CD4-positive, alpha-beta T cell treated with Interleukin-21 for 1 hour (primary cell): ENCODE measurements around the gene MPND.

ENCODE experiments used
- DNase-seq: peaks from one replicate; pipeline ENCODE4 v3.0.0-alpha.2; 2020

MPND gene

GRCh38 chr19:4385291-4386040 is 42.1 kb downstream of the MPND start:
- no peak for DNase-seq

GRCh38 chr19:4386041-4386782 is 42.9 kb downstream of the MPND start:
- DNase-seq = no peak

DNA sequence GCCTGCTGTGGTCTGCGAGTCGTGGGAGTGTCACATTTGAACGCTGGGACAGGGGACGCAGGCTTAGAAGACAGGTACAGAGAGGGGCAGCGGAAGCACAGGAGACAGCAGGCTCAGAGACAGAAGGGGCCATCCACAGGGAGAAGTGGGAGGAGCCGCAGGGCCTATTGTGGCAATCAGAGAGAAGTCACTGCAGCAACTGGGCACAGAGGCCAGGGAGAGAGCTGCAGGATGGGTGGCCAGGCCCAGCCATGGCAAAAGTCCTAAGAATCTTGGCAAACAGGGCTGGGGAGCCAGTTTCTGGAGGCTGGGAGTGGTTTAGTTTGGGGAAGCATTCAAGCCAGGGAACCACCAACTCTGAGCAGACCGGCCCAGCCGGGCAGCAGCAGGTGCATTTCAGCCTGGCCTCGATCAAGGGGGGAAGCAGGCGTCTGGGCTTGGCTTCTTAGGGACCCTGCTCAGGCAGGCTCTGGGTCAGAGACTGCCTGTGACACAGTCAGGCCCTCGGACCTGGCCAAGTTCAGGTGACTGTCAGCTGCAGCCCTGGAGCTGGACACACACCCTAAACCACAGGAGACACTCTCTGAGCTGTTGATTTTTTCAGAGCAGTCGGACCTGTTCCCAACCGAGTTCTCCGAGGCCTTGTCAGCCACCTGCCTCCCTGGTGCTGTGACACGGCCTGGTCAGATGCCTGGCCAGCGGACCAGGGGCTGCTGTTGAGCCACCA is 45.1 kb downstream of the MPND start:
- DNase-seq = no peak

DNA sequence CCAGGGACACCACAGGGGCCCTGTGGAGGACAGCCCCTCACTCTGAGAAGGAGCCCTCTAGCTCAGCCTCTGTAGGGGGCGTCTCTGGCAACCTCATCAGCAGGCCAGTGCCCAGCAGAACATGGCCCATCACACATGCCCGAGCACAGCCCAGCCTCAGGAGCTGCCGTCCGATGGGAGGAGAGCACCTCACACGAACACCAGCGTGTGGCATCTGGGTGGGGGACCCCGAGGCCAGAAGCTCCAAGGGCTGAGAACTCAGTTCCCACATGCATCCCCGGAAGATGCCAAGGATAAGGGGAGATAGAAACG is 45.7 kb downstream of the MPND start:
- no peak for DNase-seq

DNA sequence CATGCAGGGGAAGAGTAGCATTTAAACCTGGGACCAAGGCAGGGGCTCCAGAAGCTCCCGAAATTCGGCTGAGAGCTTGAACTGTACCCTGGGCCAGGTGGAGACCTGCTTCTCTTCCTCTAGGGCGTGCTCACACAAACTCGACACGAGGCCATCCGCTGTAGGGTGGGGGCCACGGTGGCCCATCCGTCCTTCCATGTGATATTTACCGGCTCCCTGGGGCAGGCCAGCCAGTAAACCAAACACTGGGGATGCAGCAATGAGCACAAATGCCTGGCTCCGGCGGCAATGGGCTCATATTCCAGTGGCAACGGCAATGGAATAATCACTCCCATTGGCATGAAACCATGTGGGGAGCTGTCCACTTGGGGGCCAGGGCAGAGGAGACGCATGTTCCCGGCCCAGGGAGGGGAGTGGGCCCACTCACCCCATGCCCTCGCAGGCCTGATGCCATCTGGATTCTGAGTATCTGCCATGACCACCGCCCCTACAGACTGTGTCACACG is 46.2 kb downstream of the MPND start:
- no peak for DNase-seq

GRCh38 chr19:4390017-4390566 is 46.7 kb downstream of the MPND start:
- no peak for DNase-seq

DNA sequence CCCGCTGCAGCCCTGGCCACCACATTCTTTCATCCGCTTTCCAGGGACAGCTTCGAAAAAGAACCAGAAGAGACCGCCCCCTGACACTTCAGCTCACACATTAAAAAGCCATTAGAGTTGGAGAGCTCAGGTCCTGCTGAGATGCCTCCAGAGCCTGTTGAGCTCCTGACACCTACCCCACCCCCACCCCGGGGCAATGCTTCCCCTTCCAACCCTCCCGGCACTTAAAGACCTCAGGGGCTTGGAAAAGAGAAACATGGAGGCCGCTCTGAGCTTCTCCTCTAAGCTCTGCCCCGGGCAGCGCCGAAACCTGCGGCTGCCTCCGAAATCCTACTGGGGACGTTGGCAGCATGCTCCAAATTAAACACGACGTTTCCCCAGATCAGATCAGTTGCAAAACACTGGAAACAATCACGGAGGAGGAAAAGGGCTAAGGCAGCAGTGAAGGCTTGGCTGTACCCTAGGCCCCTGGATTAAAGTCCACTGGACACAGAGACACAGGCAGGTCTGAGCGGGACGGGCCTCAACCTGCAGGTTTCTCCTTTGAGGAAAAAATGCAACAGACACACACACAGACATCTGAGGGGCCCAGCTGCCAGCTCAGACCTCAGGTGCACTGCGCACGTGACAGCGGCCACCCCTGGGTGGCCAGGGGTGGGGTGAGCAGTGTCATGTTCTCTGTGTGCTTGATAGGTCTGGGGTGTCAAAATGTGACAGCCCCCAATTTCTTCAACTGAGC is 47.4 kb downstream of the MPND start:
- DNase-seq = no peak

DNA sequence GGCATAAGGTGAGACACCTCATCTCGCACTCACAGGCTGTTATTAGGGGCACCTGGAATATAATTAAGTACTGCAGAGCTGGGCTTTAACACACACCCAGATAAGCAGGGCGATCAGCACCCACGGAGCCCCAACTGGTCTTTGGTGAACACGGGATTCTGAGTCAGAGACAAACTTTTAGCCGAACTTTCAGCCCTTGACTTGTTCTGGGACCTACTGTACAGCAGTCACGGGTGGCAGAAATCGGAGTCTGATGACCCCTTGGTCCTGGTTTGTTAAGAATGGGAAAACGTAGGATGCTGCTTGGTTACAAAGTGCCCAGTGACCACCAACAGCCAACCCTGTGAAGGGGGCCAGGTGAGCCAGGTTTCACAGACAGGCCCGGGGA is 47.9 kb downstream of the MPND start:
- DNase-seq = no peak

DNA sequence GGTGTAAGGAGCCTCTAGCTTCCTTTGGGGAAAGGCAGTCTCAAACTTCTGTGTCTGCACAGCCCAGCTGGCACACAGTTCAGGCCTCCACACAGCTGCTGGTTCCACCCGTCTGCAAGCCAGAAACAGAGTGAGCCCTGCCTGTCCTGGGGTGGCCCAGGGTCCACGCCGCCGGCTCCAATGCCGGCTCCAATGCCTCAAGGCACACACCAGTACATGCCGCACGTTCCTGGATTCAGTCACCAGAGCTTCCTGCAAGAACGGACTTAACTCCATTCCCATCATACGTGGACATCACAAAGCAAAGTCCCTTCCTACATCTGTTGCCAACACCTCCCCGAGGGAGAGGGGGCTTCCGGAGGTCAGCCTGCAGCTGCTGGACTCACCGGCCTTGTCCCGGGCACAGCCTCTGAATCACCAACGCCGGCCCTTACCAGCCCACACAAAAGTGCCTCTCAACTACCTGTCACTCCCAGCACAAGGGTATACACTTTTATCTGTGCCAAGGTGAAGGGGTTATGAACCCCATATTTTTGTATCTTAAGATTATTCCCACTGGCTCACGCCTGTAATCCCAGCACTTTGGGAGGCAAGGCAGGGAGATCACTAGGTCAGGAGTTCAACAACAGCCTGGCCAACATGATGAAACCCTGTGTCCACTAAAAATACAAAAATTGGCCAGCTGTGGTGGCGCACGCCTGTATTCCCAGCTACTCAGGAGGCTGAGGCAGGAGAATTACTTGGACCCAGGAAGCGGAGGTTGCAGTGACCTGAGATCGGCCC is 48.5 kb downstream of the MPND start:
- no peak for DNase-seq

DNA sequence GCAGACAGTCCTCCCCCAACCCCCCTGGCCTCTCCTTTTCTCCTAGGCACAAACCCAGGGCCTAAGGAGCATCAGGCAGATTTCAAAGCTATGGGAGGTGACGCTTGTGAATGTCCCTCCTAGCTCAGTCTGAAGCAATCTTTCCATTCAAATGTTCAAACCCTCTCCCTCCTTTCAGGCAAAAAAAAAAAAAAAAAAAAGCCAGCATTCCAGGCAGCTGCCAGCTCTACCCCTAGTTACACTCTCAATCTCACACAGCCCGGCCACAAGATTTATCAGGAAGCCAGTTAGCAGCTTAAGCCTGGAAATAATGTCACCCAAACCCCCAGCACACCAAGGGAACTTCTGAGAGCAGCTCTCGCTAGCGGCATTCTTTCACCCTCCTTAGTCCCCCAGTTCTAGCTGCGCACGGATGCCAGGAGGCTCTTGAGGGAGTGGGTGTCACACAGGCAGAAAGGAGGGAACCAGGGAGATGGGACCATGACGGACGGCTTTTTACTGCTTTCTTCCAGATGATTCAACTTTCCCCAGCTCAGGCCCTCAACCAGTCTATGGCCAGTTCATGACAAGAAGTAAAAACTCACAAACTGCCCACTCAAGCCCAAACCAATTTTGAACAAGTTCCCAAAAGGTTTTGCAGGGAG is 50.7 kb downstream of the MPND start:
- DNase-seq = no peak

DNA sequence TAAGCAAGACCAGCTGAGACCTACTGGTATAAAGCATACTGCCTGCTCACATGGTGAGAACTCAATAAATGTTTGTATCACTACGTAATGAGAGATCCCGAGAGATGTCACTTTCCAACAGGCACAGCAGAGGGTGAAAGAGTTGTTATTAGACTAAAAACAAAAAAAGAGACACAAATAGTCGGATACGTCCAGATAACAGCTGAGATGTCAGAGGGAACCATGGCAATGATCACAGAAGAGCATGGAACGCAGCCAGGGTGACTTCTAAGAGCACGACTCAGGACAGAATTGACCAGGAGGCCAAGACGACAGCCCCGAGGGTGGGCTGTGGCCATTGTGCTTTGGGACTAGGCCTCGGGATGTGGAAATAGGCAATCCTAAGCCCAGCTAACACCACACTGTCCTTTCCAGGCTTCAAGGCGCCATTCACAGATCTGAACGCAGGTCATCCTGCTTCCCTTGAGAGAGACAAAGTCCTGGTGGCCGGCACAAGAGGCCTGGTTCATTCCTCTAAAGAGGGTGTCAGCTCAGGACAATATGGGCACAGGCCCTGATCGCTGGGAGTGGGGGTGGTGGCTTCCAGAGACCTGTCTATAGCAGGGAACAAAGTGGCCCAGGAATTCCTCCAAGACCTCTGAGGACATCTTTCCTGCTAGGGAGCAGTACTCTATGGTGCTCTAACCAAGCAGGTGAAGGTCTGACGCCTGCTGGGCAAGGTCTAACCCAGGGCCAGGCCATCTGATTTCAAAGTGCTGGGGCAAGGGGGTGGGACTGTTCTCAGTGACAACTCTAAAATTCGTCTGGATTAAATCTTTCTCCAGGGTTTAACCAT is 53.8 kb downstream of the MPND start:
- DNase-seq = no peak

- peak; percentile 19 for DNase-seq
Measured at GRCh38 chr19:4399812-4400134, 56.4 kb downstream of the MPND start.

DNA sequence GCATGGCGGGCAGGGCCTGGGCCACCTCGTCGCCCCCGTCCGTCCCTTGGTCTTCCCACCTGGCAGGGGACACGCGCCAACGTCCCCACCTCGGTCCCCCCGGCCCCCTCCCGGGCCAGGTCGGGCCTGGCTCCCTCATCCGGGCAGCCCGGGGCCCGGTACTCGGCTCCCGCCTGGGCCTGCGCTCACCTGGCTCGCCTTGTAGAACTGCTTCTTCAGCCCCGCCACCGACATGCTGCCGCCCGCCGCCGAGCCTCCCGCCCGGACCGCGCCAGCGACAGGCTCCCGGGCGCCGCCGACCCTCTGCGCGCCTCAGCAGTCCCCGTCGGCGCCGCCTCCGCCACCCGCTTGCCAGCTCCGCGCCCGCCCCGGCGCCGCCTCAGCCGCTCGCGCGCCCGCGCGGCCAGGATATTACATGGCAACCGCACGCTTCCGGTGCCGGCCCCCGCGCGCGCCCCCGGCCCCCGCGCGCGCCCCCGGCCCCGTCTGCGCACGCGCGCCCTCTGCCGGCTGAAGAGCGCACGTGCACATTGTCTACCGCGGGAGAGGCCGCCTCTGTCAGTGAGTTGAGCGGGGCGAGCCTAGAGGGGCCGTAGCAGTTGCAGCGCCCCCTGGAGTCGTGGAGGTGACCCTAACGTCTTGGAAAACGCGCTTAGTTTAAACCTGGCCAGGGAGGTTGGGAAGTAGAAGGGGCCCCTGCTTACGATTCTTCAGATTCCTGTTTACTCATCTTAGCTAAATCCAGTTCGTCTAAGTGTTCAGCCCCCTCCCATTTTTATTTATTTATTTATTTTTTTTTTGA is 57.0 kb downstream of the MPND start, which contains the start of gene SH3GL1:
TSS of gene SH3GL1 (minus strand) at position 413 of the 802 bp plus-strand sequence. CDS start at position 234, 179 bp downstream.
- DNase-seq = peak; percentile 92

GRCh38 chr19:4401769-4402170 is 58.4 kb downstream of the MPND start:
- no peak for DNase-seq

DNA sequence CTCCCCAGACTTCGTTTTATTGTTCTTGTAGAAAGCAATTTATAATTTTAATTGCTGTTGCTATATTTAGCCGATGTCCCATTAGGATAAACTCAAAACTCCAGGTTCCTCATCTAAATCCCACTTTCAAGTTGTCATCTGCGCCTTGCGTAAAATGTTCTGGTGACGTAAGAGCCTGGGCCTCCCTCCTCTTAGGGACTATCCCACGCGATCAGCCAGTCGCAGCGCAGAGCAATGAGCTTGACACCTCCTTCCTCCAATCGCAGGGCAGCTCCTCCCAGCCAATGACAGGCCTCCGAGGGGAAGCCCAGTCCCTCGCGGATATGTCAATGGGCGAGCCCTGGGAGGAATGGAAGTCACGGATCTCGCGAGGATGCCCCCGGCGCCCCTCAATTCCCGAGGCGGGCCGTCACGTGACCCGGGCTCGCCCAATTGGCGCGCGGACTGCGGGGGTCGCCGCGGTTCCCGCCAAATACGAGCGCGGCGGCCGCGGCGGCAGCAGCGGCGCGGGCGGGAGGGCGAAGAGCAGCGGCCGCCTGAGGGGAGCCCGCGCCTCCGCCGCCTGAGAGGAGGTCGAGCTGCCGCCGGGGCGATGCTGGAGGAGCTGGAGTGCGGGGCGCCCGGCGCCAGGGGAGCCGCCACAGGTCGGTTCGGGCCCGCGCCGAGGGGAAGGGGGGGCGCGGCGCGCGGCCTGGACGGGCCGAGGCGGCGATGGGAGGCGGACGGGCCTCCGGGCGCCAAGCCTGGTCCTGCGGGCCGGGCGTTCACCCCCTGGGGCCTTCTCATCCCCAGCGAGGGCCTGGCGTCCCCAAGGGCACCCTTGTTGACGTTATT is 59.0 kb downstream of the MPND start, which contains the start of gene CHAF1A:
TSS of gene CHAF1A (plus strand) at position 470 of the 834 bp plus-strand sequence. CDS start at position 593, 123 bp downstream.
- peak; percentile 100 for DNase-seq

DNA sequence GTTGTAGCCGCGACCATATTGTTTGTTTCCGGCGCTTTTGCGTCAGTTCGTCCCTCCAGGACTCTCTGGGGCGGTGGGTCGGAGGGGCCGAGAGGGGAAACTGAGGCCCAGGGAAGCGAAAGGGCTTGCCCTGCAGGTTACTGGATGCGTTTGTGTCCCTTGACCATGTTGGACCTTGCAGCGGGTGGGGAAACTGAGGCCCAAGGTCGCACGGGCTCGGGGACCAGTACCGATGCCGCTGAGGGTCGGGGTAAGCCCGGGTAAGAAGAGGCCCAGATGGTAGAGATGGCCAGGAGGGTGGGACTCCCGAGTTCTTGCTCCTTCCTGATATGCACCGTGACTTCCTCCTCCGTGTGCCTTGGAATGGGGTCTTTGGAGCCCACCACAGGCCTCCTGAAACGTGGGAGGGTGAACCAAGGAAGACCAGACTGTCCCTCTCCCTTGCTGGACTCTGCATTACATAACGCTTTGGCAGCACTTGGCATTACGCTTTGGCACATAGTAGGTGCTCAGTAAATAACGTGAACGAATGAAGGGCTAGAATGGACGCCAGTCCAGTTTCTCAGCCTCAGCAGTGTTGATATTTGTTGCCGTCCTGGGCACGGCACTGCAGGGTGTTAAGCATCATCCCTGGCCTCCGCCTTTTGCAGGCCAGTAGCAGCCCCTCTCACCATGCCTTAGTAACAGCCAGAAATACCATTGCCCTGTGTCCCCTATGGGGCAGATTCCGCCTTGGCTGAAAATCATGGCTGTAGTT is 59.8 kb downstream of the MPND start:
- no peak for DNase-seq

DNA sequence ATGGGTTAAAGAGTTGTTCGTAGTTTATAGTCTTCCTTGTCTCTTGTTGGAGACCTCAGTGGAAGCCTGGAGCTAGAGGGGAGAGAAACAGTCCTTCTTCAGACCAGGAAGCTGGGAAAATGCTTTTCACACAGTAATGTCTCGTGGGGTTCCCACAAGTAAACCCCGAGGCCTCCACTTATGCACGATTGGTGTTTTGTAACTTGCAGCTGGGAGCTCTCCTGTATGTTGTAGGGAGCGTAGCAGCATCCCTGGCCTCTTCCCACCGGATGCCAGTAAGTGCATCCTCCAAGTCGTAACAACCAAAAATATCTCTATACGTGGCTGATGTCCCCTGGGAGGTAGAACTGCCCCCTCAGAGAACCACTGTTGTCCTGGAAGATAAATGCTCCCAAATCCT is 62.6 kb downstream of the MPND start:
- DNase-seq = no peak

- DNase-seq = no peak
Measured at GRCh38 chr19:4406626-4407025, 63.3 kb downstream of the MPND start.
